ENCODE data around the gene RAB10.
A peak's percentile ranks its signal among the peaks of the same experiment; 100 is the strongest.
"Not testable (repeated sequence)": the region's sequence is repeated elsewhere in the genome, so short reads cannot be mapped to it uniquely, and the experiment has no call there.

Gene RAB10

GRCh38 chr2:26016012-26016705 lies 17.7 kb upstream of the RAB10 start:
- DNase-seq (ENCODE audit: low spot score), result no peak

DNA sequence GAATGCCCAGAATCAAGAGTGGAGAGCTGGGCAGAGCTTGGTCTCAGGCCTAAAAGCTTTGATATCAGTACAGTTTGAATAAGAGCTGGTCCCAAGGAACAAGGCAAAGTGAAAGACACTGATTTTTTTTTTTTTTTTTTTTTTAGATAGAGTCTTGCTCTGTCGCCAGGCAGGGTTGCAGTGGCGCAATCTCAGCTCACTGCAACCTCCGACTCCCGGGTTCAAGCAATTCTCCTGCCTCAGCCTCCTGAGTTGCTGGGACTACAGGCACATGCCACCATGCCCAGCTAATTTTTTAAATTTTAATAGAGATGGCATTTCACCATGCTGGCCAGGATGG lies 17.2 kb upstream of the RAB10 start:
- not testable (repeated sequence) for DNase-seq (ENCODE audit: low spot score)

- DNase-seq (ENCODE audit: low spot score), result no peak
Observed at GRCh38 chr2:26017464-26018183, 16.3 kb upstream of the RAB10 start.

- DNase-seq (ENCODE audit: low spot score), result peak; percentile 76
Observed at GRCh38 chr2:26018184-26019055, 15.5 kb upstream of the RAB10 start.

DNA sequence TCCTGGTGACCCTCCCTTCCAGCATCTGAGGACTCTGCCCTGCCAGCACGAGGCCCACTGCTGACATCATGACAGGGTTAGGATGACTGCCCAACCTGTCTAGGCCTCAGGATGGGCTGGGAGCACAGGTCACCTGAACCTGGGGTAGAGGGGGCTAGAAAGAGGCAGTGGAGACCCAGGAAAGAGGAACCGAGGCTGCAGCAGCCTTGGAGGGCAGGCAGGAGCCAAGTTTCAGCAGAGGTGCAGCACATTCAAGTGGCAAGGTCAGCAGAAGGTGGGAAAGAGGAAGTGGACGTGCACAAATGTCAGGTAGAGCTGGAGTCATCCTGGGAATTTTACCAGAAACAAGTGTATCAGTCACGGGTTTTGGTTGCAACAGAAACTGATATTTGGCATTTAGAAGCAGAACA lies 13.6 kb upstream of the RAB10 start:
- DNase-seq (ENCODE audit: low spot score), result no peak

DNA sequence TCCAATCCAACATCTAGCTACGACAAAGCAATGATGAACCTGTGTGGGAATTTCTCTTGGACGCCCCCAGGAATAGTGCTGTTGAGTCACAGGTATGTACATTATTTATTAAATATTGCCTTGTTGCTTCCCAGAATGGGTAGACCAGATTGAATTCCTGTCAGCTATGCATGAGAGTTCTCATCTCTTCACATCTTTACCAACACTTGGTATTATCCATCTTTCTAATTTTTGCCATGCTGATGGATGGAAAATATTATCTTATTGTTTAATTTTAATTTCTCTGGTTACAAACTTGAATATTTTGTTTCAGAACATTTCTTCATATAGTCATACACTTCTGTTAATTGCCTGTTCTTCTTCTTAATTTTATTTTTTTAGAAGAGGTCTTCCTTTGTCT lies 9.6 kb upstream of the RAB10 start:
- no peak for DNase-seq (ENCODE audit: low spot score)

DNA sequence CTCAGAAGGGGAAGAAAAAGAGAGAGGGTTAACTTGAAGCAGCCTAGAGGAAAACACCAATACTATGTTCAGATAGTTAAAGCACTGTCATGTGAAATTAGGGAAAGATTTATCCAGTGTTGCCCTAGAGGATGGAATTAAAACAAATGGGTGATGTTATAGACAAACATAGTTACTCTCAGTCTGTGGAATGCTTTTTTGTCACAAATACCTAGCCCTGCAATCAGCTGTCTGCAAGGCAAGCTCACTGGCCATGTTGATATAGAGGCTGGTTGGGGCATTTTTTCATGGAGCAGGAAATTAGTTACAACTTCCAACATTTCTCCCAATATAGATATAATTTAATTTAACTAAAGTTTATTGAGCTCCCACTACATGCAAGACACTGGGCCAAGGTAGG lies 8.4 kb upstream of the RAB10 start:
- DNase-seq (ENCODE audit: low spot score), result no peak

- not testable (repeated sequence) for DNase-seq (ENCODE audit: low spot score)
Observed at GRCh38 chr2:26028083-26028482, 5.8 kb upstream of the RAB10 start.

DNA sequence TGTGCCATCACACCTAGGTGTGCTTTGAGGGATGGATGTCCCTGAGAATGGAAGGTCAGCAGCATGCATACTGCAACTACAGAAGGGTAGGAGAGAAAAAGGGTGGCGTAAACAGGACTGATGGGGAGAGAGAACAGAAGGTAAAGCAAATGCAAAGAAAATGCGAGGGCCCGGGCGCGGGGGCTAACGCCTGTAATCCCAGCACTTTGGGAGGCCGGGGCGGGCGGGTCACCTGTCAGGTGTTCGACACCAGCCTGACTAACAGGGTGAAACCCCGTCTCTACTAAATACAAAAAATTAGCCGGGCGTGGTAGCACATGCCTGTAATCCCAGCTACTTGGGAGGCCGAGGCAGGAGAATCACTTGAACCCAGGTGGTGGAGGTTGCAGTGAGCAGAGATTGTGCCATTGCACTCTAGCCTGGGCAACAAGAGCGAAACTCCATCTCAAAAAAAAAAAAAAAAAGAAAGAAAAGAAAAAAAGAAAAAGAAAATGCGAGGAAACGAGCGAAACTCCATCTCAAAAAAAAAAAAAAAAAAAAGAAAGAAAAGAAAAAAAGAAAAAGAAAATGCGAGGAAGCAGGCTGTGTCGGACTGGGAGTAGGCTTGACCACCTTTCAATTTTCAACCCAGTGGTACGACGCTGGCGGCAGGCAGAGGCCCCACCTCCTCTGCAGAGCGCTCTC lies 1.2 kb upstream of the RAB10 start:
- DNase-seq (ENCODE audit: low spot score), result not testable (repeated sequence)

DNA sequence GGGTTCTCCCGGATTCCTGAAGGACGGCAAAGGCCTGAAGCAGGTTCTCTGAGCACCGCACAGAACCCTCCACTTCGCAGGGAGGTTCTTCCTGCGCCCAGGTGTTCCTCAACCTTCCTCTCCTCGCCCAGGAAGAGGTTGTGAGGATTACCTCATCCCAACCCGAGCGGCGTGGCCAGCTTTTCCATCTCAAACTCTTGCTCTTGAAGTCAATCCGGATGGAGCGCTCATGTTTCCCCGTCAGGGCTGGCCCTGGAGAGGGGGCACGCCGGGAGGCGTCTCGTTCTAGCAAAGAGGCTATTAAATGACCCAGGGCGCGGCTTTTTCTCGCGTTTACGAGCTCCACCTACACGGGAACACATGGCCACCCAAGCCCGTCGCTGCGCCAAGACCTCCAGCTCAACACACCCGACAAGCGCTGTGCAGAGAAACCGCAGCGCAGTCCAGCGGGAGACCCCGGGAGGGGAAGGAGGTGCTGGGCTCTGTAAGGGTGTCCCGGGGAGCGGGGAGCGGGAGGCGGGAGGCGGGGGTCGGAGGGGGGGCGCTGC lies 540 bp upstream of the RAB10 start:
- DNase-seq (ENCODE audit: low spot score), result peak; percentile 54

DNA sequence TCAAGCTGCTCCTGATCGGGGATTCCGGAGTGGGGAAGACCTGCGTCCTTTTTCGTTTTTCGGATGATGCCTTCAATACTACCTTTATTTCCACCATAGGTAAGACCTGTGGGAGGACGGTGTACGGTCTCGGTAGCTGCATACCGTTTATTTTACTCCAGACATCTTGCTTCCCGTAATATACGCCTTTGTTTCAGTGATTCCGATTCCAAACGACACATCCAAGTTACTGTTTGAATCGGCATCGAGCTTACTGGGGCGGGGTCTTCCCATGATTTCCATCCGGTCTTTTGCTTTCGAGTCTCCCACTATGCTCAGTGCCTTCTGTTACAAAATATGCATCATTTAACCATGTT lies 731 bp downstream of the RAB10 start:
- DNase-seq (ENCODE audit: low spot score), result no peak

- no peak for DNase-seq (ENCODE audit: low spot score)
Observed at GRCh38 chr2:26035090-26035743, 1.3 kb downstream of the RAB10 start.

DNA sequence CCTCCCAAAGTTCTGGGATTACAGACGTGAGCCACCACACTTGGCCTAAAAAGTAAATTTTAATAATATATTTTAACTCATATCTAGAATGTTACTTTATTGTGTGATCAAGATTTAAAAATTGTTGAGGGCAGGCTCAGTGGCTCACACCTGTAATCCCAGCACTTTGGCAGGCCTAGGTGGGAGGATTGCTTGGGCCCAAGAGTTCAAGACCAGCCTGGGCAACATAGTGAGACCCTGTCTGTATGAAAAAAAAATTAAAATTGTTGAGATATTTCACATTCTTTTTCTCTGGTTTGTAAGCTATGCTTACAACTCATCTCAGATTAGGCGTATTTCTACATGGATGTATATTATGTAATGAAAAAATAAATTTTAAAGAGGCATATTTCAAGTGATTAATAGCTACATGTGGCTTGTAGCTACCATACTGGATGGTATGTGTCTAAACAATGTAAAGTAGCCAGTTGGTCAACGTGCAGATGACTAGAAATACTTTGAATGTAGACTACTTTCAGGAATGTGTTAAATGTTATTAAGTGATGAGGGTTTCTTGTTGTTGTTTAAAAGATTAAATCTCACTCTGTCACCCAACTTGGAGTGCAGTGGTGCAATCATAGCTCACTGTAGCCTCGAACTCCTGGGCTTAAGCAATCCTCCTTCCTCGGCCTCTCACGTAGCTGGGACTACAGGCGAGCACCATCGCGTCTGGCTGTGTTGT lies 5.9 kb downstream of the RAB10 start:
- no peak for DNase-seq (ENCODE audit: low spot score)

DNA sequence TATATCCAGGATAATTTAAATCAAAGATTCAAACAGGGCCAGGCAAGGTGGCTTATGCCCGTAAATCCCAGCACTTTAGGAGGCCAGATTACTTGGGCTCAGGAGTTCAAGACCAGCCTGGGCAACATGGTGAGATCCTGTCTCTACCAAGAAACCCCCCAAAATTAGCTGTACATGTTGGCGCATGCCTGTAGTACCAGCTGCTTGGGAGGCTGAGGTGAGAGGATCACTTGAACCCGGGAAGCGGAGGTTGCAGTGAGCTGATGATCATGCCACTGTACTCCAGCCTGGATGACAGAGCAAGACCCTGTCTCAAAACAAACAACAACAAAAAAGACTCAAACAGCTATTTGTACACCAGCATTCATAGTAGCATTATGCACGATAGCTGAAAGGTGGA lies 9.2 kb downstream of the RAB10 start:
- no peak for DNase-seq (ENCODE audit: low spot score)

DNA sequence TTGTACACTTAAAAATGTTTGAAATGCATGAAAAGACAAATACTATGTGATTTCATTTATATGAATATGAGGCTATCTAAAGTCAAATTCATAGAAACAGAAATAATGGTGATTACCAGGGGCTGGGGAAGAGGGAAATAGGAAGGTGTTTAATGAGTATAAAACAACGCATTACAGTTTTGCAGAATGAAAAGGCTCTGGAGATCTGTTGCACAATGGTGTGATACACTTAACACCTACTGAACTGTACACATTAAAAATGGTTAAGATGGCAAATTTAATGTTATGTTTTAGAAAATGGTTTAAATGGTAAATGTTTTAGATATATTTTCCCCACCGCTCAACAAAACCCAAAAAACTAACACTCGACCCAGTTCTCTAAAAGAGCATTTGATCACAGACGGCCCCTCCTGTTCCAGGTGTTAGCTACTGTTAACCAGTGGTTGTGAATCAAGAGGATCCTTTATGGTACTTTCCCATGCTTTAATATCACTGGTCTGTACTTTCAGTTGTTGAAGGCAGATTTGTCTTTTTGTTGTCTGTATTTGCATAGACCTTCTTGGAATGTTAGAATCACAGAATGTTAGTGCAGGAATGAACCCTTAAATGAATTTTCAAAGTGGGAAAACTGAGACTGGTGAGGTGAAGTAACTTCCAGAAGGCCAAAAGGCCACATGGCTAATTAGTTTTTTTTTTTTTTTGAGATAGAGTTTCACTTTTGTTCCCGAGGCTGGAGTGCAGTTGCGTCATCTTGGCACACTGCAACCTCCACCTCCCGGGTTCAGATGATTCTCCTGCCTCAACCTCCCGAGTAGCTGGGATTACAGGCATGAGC lies 10.2 kb downstream of the RAB10 start:
- DNase-seq (ENCODE audit: low spot score), result no peak

GRCh38 chr2:26048791-26049190 lies 14.9 kb downstream of the RAB10 start:
- DNase-seq (ENCODE audit: low spot score), result no peak

DNA sequence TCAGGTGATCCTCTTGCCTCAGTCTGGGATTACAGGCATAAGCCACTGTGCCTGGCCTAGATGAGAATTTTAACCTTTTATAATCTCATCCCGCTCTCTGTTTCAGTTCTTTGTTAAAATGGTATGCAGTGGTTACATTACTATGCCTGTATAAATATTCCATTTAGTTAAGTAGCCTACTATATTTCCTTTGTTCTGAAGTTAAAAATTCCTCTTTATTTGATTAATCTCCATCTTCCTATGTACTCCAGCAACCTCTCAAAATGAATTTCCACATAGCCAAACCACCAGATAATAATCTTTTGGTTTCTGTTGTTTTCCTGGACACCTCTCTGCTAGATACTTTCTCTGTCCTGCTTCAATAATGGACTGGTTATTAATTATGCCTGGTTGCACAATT lies 15.8 kb downstream of the RAB10 start:
- DNase-seq (ENCODE audit: low spot score), result no peak

- no peak for DNase-seq (ENCODE audit: low spot score)
Observed at GRCh38 chr2:26052740-26053139, 18.9 kb downstream of the RAB10 start.

- DNase-seq (ENCODE audit: low spot score), result no peak
Observed at GRCh38 chr2:26054598-26055348, 20.9 kb downstream of the RAB10 start.

Measured in COLO829 (cell line).